Effector CD8-positive, alpha-beta T cell (primary cell): Measurements from ENCODE around the gene RAB22A.

Experiments
- DNase-seq: peaks from one replicate; lab custom pipeline; 2025; lab: John Stamatoyannopoulos, UW

The RAB22A gene

DNA sequence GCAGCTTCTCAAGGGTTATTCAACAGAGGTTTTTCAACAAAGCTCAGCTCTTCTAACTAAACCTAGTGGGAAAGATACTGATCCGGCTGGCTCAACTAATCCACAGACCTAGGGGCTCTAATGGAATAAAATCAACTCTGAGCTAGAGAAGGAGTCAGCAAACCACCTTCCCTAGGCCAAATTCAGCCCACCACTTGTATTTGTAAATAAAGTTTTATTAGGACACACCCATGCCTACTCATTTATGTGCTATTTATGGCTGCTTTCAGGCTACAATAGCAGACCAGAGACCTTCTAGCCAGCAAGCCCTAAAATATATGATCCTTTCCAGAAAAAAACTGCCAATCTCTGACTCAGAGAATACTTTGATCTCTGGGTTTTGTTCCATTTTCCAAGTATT is 6.0 kb upstream of the RAB22A start:
- no peak for DNase-seq

DNA sequence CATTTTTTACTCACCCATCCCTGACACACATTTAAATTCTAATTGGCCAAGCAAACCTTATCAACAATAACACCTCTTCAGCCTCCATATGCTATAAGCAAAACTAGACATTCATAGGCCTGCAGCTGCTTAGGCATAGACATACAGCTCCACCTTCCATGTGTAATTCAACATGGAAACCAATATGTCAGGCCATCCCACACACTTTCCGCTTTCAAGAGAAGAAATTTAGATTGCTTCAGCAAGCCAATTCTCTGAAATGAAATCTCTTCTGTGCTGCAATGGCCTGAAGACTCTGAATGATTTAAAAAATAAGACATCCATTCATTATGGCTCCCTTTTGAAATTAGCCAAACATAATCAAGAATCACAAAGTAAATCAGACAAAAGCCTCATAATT is 4.5 kb upstream of the RAB22A start:
- no peak for DNase-seq

DNA sequence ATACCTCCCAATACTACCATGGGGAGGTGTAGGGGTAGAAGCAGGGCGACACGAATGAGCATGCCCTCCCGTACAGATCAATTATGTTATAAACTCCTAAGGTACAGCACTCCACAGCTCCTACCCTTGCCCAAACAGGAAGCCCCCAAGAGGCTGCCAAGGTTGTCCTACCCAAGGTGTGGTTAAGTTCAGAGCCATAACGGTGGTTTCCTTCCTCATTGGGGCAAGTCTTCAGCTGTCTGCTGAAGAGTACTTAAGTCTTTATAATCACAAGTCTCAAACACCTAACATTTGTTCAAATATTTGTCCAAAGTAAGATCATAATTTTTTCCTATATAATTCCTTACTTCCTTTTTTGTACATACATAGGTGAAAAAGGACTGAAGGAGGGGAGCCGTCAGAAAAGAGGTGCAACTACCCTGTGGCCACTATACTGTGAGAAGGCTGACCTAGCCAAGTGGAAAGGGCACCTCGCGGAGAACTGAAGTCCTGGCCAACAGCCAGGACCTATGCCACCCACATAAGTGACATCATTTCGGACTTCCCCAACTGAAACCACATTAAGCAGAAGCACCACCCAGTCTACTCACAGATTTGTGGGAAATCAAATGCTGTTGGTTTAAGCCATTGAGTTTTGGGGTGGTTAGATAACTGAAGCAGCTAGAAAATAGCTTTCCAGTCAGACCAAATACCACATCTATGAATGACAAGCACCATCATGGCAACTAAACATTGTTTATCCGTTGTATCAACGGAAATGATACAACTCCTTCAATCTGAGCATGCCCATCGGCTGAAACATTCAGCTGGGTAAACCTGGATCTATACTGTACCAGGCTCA is 2.9 kb upstream of the RAB22A start:
- peak; percentile 57 for DNase-seq

DNA sequence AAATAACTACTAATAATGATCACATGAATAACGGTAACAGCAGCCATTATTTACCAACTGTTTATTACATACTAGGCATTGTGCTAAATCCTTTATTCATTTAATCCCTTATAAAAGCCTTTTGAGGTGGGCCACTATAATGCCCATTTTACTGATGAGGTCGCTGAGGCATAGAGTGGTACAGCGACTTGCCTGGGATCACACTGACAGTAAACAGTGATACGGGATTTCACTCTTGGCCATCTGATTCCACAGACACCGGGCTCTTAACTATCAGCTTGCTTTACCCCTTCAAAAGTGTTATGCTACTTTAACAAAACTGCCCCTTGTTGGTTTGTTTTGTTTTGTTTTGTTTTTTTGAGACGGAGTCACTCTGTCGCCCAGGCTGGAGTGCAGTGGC is 2.2 kb upstream of the RAB22A start:
- DNase-seq: no peak

DNA sequence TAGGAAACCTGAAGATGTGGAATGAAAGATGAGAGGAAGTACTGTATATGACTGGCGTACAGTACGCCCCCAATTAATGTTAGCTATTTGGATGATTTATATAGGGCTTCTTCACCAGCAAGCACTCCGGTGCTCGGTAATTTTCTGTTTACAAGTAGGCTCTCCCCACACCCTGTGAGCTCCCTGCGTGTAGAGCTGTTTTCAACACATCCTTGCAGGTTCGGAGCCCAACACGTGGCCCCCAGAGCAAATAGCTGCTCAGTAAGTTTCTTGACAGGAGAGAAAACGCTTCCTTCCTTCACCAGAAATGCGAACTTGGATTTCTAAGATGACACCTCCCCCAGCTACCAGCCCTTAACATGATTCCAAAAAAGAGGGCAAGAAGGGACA is 1.2 kb upstream of the RAB22A start:
- DNase-seq: no peak

DNA sequence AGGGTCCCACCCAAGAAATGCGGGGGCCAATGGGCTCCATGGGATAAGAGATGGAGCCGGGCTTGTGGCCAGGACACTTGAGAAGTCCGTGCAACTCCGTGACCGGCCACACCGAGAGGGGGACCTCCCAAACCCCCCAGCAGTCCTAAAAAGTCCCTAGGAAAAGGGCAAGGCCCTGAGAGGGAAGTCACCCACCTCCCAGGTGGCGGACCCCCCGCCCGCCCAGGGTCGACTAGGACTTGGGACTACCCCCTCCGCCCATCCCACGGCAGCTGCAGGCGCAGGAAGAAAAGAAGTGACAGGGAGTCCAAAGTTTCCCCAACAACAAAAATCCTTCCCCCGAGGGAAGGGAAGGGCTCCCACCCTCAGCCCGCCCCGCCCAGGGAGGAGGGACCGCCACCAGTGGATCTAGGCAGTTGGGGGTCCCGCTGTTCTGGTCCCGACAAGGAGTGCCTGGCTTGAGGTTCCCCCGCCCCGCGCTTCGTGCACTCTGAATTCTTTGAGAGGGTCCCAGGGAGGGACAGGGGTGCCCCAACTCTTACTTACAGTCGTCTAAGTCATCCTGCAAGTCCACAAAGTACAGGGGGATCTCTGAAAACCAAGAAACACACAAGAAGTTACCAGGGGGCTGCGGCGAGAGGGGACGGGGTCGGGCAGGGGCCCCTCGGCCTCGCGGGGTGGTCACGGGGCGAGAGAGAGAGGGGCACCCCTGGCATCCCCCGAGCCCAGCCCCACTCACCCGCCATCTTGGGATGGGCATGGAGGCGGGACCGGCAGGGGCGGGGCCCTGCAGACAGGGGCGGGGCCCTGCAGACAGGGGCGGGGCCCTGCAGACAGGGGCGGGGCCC is 611 bp upstream of the RAB22A start:
- peak; percentile 71 for DNase-seq

DNA sequence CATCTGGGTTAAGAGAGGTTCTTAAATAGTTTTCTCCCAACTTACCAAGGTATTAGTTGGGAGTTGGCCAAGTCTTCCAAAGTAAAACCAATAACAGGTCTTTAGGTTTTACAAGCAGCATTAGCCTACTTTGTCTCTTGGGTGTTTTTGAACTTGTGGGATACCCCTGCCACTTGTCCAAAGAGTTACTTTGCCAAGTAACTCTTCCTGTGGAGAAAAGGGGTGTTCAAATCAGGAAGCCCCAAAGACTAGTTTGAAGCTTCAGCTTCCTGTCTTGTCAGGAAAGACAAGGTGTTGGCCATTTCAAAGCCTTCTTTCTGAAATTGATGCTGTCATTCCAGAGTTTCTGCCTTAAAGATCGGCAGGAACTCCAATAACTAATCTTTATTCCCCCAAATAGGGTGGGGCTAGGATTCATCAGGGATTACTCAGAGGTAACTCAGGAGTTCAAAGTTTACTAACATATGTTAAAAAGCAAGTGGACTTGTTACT is 822 bp downstream of the RAB22A start:
- DNase-seq: no peak

DNA sequence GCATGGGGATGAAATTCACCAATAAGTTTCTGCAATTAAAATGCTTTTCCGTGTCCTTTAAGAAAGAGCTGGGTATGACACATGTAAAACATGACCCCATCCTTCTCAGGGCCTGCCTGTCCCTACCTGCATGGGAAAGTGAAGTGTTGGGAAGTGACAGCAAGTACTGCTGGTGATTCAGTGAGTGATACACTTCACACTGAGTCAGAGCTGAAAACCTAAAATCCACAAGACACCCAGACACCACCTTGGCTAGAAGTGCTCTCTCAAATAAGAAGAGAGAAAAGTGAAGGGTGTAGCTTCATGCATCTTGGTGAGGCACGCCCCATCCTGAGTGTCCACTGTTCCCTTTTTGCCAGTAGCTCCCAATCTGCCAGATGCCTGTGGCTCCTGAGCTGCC is 3.3 kb downstream of the RAB22A start:
- no peak for DNase-seq

DNA sequence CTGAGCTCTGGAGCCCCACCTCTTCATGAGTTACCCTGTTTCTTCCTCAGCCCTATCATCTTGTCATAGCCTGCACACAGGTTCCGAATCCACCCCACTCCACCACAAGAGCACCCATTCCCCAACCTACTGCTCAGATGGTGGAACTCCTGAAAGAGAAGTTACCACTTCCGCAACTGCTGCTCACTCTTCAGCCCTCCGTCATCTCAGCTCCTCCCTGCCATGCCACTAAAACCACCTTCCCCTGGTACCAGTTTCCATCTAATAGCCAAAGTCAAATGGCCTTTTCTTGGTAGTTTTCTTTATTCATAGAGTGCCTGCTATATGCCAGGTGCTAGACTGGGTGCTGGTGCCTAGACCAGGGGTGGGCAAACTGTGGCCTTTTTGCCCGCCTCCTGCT is 3.9 kb downstream of the RAB22A start:
- DNase-seq: no peak

DNA sequence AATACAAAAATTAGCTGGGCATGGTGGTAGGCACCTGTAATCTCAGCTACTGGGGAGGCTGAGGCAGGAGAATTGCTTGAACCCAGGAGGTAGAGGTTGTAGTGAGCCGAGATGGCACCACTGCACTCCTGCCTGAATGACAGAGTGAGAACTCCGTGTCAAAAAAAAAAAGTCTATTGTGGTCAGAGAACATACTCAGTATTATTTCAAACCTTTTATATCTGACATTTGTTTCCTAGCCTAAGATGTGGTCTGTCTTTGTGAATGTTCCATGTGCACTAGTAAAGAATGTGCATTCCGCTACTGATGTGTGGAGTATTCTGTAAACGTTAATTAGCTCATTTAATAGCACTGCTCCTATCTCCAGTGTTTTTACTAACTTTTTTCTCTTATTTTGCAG is 11.7 kb downstream of the RAB22A start:
- DNase-seq: no peak

DNA sequence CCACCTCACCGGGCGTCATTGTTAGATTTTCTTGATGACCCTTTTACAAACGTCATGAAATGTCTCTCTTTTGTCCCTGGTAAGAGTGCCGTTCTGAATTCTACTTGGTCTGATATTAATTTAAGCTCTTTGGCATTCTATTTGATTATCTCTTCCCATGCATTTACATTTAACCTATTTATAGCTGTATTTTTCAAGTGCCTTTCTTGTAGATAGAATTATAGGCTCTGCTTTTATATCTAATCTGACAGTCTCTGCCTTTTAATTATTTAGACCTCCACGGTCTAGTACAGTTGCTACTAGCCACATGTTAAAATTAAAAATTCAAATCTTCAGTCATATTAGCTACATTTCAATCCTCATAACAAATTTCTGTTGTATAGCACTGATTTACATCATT is 12.6 kb downstream of the RAB22A start:
- DNase-seq: no peak

DNA sequence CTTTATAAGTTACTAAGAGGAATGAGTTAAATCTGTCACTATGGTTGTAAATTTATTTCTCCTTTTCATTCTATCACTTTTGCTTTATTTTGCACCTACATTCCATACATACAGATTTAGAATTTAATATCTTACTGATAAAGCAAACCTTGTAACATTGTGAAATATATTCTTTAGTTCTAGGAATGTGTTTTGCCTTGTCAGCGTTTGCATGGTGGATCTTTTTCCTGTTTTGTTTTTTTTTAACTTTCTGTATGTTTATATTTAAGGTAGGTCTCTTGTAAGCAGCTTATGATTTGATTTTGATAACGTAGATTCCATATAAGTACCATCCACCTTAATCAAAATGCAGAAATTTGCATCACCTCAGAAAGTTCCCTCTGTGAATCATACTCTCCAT is 16.4 kb downstream of the RAB22A start:
- DNase-seq: no peak

DNA sequence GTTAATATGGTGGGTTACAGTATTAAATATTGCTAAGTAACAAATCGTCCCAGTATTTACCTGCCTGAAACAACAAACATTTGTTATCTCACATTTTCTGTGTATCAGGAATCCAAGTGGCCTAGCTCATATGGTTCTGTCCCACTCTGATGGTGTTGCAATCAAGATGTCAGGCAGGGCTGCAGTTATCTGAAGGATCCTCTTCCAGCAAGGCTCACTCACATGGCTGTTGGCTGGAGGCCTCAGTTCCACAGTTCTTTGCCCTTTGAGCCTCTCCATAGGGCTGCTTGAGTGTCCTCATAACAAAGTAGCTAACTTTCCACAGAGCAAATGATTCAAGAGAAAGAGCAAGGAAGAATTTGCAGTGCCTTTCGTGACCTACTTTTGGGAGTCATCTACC is 17.7 kb downstream of the RAB22A start:
- no peak for DNase-seq

DNA sequence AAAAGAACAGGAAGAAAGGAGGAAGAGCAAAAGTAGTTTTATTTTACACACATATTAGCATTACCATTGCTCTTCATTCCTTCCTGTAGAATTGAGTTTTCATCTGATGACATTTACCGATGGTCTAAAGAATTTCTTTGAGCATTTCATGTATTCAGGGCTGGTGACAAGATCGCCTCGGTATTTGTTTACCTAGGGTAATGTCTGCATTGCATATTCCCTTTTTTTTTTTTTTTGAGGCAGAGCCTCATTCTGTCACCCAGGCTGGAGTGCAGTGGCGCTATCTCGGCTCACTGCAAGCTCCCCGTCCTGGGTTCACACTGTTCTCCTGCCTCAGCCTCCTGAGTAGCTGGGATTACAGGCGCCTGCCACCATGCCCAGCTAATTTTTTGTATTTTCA is 19.3 kb downstream of the RAB22A start:
- DNase-seq: no peak

DNA sequence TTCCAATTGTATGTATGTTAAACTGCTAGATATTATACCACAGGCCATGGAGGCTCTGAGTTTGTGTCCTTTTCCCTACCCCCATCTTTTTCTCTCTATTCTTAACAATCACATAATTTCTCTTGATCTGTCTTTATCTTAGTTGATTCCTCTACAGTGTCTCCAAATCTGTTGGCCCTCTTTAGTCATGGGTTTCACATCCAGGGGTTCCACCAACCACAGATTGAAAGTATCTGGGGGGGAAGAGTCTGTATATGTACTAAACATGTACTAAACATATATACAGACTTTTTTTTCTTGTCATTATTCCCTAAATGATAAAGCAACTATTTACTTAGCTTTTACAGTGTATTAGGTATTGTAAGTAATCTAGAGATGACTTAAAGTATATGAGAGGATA is 20.2 kb downstream of the RAB22A start:
- no peak for DNase-seq

DNA sequence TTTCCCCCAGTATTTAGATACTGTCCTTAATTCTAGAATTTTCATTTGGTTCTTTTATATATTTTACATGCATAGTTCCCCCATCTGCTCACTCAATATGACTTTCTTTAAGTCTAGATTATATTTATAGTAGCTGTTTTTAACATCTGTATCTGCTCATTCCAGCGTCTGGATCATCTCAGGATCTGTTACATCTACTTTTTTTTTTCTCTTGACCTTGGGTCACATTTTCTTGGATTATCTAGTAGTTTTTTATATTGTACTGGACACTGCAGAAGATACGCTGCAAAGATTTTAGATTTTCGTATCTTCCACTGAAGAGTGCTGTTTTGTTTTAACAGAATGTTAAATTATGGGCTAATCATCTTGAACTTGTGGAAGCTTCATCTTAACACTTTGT is 20.7 kb downstream of the RAB22A start:
- no peak for DNase-seq

DNA sequence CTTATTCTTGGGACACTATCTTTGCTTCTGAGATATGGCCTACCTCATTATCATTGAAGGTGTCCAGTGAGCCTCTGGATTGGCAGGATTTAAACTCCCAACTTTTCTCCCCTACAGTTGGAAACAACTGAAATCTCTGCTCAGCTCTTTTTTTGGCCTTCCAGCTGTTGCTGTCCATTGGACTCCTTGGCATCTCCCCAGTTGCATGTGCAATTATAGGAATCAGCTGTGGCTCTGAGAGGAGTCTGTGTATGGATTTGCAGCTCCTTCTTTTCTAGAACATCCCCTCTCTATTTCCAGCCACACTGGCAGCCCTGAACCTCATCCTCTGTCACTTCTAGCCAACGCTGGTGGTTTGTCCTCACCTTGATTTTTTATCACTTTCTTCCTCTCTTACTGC is 21.2 kb downstream of the RAB22A start:
- DNase-seq: no peak

DNA sequence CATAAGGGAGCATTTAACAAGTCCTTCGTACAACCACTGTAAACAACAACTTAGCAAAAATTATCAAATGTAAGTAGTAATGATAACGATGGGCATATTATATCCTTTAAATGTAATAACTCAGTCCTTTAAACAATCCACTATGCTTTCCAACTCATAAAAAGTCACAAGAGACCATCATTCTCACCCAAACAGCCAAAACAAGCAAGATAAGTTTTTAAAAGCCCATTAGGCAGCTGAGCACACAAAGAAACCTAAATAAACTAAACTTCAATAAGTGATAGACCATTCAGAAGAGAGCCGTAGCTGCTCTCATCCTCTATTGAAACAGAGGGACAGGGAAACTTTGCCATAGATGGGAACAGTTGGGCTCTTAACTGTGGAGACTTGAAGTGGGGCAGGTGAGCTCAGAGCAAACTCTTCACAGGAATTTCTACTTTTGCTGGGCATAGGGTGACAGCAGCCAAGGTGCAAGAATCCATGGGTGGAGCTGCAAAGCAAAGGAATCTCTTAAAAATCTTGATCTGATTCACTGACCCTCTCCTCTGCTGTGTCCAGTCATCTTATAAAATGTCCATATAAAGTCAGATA is 22.5 kb downstream of the RAB22A start:
- DNase-seq: no peak

DNA sequence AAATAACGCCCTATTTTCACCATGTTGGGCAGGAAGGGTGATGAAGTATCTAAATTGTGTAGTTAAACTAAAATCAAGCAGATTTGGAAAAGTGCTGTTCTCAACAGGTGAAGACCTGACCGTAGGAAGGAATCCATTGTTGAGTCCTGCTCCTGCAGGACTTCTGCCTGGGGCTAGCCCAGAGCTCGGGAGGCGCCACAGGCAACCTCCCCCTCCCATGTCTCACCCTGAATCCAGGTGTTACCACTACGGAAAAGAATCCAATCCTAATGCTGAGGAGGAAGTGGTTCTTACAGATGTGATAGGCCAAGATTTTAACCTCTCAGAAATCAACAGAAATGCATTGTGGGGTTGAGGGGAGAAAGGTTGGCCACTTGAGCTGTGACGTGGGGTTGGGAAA is 30.2 kb downstream of the RAB22A start:
- no peak for DNase-seq

DNA sequence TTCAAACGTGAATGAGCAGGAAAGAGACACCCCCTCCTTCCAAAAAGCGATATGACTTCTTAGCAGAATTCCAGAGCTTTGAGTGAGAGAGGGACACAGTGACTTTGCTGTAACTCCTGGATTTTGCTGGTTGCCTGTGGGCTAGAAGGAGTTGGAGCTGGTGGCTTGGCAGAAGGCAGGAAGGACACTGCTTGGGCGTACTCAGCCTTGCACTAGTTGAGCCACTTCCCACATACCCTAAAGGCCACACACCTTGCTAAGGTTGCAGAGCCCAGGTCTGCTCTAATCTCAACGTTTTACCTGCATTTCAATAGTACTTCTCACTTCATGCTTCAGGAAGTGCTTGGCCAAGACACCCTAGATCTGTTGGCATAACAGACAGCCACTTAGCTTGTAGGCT is 30.6 kb downstream of the RAB22A start:
- DNase-seq: no peak

DNA sequence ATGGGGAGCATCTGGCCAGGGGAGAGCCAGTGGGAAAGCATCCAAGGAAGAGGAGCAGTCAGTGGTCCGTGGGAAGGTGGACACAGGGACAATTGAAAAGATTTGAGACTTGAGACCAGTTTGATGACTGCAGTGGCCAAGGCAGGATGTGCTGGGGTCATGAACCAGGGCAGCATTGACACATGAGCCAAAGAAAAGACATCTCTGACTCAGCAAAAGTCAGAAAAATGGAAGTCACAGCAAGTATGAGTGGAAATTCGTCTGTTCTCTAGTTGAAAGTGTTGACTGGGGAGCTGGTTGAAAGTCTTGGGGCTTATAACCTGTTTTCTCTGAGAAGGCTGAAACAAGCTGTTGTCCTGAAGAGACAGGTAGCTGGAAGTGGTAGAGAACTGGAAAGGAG is 31.3 kb downstream of the RAB22A start:
- no peak for DNase-seq

DNA sequence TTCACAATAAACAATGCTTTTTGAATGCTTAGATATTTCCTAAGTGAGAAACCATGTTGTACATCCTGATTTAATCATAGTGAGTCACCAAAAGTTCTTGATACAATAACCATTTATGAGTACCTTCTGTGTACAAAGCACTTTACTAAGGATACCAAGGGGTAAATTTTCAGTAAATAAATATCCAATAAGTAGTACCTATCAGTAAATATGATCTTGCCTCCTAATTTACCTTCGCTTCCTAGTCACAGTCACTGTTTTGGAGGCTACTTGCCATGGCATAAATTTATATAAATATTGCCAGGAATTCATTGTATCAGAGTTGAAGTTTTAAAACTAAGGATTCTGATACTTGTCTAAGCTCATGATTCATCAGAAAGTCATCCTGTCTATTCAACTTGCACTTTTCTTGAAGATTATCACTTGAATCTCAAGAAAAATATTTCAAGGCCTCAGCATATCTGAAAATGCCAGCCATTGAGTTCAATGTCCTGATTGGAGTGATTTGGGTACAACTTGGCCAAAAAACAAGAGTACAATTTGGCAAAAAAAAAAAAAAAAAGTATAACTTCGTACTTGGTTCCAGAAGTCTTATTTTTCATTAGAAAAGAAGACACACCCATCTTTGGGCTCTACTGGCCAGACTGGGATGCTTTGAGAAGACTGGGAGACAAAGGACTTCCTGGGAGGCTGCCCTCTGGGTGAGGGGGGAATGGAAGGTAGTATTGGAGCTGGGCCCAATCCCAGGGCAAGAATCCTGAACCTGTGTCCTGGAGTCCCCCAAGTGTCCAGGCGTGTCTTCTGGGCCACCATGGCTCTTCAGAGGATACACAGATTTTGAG is 32.8 kb downstream of the RAB22A start:
- no peak for DNase-seq
